ENCODE data around the gene GAS2L3.

GAS2L3 gene

DNA sequence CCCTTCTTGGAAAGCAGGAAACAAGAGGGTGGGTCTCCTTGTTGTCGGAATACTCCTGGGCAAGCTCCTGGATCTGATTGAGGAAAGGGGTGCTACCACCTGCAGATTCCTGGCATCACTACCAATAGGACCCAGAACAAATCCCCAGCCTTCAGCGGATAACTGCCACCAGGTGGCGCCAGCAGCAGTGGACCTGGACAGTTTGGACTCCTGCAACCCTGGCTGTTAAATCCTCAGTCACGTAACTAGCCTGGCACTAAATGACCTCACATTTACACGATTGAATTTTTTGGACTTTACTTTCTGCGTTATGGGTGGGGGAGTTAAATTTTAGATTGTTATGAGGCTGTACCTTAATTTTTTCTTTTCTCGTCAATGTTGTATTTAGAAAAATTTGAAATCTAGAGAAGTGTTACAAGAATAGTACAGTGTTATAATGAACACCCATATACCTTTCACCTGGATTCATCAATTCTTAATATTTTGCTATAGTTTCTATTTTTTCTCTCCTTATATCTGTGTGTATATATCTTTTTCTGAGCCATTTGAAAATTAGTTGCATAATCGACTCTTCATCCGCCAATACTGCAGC lies 95.6 kb downstream of the GAS2L3 start:
- DNase-seq = no peak

DNA sequence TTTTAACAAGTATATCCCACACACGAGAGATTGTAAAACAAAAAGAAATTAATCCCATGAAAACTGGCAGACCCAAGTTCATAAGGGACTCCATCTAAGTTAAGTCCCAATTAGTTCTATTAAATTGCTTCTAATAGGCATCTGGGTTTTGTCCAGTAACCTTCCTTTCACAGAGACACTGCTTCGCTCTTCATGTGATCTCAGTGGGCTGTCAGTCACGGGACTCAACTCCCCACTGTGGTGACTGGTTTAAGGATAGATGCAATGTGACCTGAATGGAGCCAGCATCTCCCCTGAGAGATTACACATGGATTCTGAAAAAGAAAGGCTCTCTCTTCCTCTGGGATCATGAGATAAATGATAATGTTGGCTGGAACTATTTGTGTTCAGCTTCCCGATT lies 96.4 kb downstream of the GAS2L3 start:
- DNase-seq = no peak

DNA sequence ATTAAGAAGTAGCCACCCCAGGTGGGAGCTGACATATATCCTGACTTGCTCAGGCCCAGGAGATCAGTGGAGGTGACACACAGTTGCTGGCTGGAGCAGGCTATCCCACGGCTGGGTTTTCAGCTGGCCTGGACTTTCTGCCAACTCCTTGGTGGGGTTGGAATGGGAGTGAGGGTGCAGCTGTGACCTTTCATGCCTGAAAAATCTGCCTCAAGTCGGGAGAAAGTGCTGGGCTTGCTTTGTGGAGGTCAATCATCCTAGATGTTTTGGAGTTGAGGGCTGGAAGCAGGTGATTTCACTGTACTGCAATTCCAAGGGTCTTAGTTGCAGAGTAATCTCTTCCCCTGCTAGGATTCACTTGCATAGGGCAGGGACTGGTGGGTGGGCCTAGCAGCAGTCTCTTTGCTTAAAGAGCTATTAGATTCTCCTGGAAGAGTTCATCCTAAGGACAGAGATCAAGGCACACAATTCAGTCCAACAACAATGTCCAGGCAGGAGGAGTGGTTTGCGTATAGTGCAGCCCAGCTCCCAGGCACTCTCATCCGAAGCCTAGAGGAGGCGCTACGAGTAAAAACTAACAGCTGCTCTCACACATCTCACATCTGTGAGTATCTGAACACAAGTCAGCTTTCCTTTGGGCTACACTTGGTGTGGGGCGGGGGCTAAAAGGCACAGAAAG lies 98.1 kb downstream of the GAS2L3 start:
- DNase-seq = no peak

DNA sequence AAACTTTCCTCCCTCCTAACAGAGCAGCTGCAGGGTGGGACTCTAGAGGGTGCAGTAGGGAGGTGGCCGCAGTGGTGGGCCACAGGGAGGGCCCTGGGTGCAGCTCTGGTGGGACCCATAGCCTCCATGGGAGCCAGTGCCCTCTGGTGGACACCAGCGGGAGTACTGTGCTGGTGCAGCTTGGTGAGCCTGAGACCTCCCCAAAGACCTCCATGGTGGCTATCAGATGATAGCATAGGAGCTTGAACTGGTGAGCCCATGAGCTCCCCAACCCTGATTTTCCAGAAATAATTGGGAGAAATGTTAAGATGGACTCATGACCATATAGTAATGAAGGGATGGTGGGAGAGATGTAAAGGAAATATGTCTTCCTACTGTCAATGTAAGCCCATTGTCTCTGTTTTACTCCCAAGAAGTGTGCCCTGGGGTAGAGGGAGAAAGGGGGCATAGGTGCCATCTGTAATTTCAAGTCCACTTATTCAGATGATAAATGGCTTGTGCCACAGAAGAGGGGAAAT lies 98.7 kb downstream of the GAS2L3 start:
- no peak for DNase-seq

DNA sequence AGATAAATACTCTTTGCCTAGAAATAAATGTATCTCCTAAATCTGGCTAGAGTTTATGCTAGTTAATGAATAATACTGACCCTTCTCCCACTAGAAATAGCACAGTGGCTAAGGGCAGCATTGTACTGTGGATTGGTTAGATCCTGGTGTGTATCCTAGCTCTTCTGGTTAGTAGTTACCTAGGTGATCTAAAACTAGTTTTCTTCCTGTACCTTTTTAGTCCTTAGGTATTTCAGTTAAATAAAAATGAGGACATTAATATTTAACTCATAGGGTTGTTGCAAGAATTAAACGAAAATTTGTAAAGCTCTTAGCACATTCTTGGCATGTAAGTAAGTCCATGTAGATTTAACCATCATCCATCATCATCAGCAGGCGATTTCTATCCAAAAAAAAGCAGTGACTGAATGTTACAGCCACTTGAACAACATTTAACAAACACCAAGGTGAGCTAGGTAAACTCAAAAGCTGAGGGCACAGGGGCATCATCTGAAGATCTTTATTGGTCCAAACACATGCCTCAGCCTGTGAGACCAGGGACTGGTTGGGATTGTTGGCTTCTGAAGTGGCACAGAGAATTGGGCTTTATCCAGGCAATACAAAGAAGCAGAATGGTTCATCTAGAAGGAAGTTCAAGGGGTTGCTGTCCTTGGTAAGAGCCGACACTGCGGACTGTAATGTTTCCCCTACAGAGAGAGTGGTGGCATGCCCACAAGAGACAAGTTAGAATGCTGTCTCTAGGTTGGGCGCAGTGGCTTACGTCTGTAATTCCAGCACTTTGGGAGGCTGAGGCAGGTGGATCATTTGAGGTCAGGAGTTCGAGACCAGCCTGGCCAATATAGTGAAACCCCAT lies 100.8 kb downstream of the GAS2L3 start:
- no peak for DNase-seq

Measured in central memory CD4-positive, alpha-beta T cell (primary cell).